ENCODE measurements around the gene RENBP.

Gene RENBP

GRCh38 chrX:153931748-153932147 lies 12.7 kb downstream of the RENBP start:
- no peak for DNase-seq

- no peak for DNase-seq
Measured at GRCh38 chrX:153931151-153931550, 13.3 kb downstream of the RENBP start.

GRCh38 chrX:153930011-153930910 lies 14.2 kb downstream of the RENBP start:
- DNase-seq, result no peak

GRCh38 chrX:153929576-153929975 lies 14.9 kb downstream of the RENBP start:
- DNase-seq, result no peak

GRCh38 chrX:153928846-153929245 lies 15.6 kb downstream of the RENBP start:
- DNase-seq, result peak; percentile 24

- DNase-seq, result peak; percentile 94
Measured at GRCh38 chrX:153927922-153928760, 16.3 kb downstream of the RENBP start.

GRCh38 chrX:153927672-153927921 lies 16.8 kb downstream of the RENBP start:
- DNase-seq, result no peak

GRCh38 chrX:153926858-153927671 lies 17.4 kb downstream of the RENBP start:
- DNase-seq, result peak; percentile 76

GRCh38 chrX:153926552-153926857 lies 17.9 kb downstream of the RENBP start:
- no peak for DNase-seq

GRCh38 chrX:153925739-153926551 lies 18.5 kb downstream of the RENBP start, which contains the start of gene ARHGAP4:
Gene ARHGAP4 (minus strand): TSS chrX:153926264. CDS start chrX:153926202, 62 bp downstream.
- peak; percentile 76 for DNase-seq

- no peak for DNase-seq
Measured at GRCh38 chrX:153925387-153925738, 19.1 kb downstream of the RENBP start.

GRCh38 chrX:153924149-153924861 lies 20.1 kb downstream of the RENBP start:
- peak; percentile 46 for DNase-seq

GRCh38 chrX:153922932-153923857 lies 21.2 kb downstream of the RENBP start:
- DNase-seq, result no peak

GRCh38 chrX:153921511-153922446 lies 22.7 kb downstream of the RENBP start:
- DNase-seq, result no peak

GRCh38 chrX:153921070-153921469 lies 23.4 kb downstream of the RENBP start:
- DNase-seq, result no peak

GRCh38 chrX:153920546-153920945 lies 23.9 kb downstream of the RENBP start:
- DNase-seq, result no peak

- no peak for DNase-seq
Measured at GRCh38 chrX:153919281-153919680, 25.2 kb downstream of the RENBP start.

GRCh38 chrX:153917869-153918268 lies 26.6 kb downstream of the RENBP start:
- no peak for DNase-seq

GRCh38 chrX:153913701-153914100 lies 30.7 kb downstream of the RENBP start:
- no peak for DNase-seq

GRCh38 chrX:153913211-153913610 lies 31.2 kb downstream of the RENBP start:
- no peak for DNase-seq
